ENCODE measurements around the gene MSI2.
"Not testable (repeated sequence)": the region's sequence is repeated elsewhere in the genome, so short reads cannot be mapped to it uniquely, and the experiment has no call there.

The MSI2 gene

DNA sequence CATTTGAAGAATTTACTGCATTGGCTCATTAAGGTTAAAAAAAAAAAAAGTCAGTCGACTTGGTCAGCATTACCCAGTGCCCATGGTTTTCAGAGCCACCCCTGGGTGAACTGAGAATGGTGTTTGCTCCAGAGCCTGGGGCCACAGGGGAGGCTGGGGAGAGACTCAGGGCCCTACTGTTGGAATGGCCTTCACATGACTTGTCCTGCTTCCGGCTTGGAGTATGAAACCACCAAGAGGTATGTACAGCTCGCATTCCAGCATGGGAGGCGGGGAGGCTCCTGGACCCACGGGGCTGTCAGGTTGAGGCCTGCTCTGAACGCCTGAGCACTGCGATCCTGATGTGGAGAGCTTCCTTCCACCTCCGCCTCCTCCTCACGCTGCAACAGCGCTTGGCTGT lies 36.8 kb downstream of the MSI2 start:
- DNase-seq (ENCODE audit: low read depth): no peak

GRCh38 chr17:57294101-57294500 lies 37.8 kb downstream of the MSI2 start:
- no peak for DNase-seq (ENCODE audit: low read depth)

- DNase-seq (ENCODE audit: low read depth): no peak
Measured at GRCh38 chr17:57294629-57295501, 38.5 kb downstream of the MSI2 start.

- DNase-seq (ENCODE audit: low read depth): no peak
Measured at GRCh38 chr17:57295526-57296023, 39.3 kb downstream of the MSI2 start.

GRCh38 chr17:57296231-57296630 lies 39.9 kb downstream of the MSI2 start:
- DNase-seq (ENCODE audit: low read depth): no peak

DNA sequence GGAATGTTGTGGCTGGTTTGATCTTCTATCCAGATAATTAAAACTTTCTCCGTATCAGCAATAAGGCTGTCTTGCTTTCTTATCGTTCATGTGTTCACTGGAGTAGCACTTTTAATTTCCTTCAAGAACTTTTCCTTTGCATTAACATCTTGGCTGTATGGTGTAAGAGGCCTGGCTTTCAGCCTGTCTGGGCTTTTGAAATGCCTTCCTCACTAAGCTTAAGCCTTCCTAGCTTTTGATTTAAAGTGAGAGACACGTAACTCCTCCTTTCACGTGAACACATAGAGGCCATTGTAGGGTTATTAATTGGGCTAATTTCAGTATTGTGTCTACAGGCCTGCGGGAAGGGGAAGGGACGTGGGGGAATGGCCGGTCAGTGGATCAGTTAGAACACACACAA lies 42.9 kb downstream of the MSI2 start:
- DNase-seq (ENCODE audit: low read depth): no peak

- not testable (repeated sequence) for DNase-seq (ENCODE audit: low read depth)
Measured at GRCh38 chr17:57300592-57300991, 44.3 kb downstream of the MSI2 start.

GRCh38 chr17:57302690-57303465 lies 46.6 kb downstream of the MSI2 start:
- DNase-seq (ENCODE audit: low read depth): no peak

DNA sequence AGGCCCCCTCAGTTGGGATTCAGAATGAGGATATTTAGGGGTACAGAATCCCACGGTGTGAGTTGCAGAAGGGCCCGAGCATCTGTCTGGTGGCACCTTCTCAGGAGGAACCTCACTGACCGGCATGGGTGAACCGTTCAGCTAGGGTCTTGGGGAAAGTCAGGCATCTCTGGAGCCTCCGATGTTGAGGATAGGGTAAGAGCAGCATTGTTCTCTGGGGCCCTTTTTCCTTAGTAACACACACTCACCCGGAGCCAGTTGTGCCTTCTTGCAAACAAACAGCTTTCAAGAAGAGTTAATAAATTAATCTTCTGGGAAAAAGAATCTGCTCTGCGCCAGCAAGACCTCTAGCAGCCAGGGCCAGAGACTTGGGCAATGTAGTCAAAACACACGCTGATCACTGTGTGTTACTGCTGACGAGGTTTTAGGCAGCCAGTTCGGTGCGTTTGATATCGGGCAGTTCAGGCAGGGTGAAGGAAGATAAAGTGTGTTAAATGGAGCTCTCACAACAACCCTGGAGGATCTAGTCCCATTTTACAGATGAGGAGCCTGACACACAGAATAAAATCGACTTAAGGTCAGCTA lies 48.9 kb downstream of the MSI2 start:
- DNase-seq (ENCODE audit: low read depth): no peak

DNA sequence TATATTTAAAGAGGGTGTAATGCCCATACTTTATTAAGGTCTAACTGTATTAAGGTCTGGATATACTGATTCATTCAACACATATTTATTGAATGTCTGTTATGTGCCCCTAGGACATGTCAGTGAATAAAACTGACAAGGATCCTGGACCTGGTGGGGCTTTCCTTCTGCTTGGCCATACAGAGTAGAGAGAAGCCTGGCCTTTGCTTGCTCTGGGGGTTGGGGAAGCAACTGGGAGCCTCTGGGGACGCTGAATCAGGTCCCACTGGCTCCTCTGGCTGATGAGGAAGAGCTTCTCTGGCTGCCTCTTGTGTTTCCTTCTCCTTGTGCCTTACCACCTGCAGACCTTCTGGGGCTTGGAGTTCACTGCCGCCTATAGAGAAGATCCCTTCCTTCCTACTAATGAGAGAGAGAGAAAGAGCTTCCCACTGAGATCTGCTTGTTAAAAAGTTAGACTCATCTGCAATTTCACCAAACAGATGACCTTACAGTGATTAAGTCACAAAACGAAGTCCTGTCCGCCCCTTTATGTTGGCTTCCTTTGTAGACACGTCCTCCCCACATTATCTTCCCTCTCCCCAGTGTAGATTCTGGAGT lies 49.7 kb downstream of the MSI2 start:
- DNase-seq (ENCODE audit: low read depth): no peak

GRCh38 chr17:57308543-57309186 lies 52.3 kb downstream of the MSI2 start:
- no peak for DNase-seq (ENCODE audit: low read depth)

DNA sequence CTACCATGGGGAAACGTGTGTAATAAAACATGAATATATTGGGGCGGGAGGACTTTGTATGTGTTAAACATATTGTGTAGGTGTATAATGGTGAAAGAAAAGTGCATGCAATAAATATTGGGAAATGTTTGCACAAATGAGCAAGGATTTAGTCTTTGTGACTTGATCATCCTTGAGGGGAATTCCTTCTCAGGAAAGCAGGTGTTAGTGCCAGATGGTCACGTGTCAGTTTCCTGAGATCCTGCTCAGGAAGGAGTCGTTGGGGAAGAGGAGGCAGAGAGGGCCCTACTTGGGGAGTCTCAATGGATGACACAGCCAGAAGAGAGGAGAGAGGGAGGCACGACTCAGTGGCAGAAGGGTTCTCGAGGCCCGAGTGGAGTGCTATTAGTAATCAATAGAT lies 53.2 kb downstream of the MSI2 start:
- DNase-seq (ENCODE audit: low read depth): no peak

- DNase-seq (ENCODE audit: low read depth): no peak
Measured at GRCh38 chr17:57311281-57312216, 55.2 kb downstream of the MSI2 start.

GRCh38 chr17:57312242-57312641 lies 55.9 kb downstream of the MSI2 start:
- no peak for DNase-seq (ENCODE audit: low read depth)

DNA sequence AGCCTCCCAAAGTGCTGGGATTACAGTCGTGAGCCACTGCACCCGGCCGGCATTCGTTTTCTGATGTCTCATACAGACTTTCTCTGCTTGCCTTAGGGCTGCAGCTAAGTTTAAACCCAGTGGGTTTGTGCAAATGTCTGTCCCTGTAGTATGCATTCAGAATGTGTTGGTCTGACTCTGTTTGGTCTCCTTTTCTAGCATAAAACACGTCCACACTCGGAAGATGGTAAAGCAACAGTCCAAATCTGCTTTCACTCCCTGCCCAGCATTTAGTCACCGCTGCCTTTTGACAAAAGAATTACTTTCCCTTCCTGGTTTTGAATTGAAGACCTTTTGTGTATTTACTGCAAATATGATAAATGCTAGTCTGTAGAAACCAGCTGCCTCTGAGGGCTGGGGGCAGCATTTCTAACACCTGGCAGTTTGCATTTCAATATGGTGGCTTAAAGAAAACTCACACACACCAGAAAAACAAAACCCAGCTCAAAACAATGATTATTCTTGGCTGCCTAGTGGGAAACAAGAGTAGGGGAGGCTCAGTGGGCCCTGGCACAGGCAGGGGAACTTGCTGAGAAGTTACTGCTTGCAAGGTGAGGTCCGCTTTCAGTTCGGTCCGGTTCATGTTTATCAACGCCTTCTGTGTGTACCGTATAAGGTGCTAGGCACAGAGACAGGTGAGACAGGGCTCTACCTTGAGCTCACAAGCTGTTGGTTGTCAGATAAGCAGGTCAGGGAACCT lies 56.9 kb downstream of the MSI2 start:
- no peak for DNase-seq (ENCODE audit: low read depth)

- DNase-seq (ENCODE audit: low read depth): no peak
Measured at GRCh38 chr17:57315061-57316015, 59.0 kb downstream of the MSI2 start.

GRCh38 chr17:57316361-57316760 lies 60.0 kb downstream of the MSI2 start:
- DNase-seq (ENCODE audit: low read depth): no peak

GRCh38 chr17:57317079-57317478 lies 60.8 kb downstream of the MSI2 start:
- no peak for DNase-seq (ENCODE audit: low read depth)

DNA sequence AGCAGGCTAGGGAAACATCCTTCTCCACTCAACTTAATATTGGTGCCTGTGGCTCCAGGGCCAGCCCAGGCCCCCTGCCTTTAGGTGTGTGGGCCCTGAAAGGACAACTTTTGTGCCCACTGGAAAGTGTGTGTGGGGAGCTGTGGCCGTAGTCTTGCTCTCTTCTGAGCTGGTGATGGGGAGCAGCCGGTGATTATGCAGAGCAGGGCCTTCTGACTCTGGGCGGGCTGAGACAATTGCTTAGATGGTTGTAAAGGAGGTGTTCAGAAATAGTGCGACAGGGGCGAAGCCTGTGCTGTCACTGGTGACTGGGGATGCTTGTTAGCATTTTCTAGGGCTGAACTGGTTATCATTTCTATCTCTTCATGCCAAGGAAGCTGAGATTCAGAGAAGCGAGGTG lies 62.6 kb downstream of the MSI2 start:
- DNase-seq (ENCODE audit: low read depth): no peak
